ENCODE results near the gene ZBTB17.

DNA sequence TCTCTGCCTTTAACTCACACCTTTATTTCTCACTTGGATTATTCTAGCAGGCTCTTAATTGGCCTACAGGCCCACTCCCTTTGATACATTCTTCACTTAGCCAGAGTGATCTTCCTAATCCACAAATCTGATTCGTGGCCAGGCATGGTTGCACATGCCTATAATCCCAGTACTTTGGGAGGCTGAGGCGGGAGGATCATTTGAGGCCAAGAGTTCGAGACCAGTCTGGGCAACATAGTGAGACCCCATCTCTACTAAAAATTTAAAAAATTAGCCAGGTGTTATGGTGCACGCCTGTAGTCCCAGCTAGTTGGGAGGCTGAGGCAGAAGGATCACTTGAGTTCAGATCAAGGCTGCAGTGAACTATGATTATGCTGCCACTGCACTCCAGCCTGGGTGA lies 2.1 kb downstream of the ZBTB17 start:
- TF ChIP-seq, protein P1, sequence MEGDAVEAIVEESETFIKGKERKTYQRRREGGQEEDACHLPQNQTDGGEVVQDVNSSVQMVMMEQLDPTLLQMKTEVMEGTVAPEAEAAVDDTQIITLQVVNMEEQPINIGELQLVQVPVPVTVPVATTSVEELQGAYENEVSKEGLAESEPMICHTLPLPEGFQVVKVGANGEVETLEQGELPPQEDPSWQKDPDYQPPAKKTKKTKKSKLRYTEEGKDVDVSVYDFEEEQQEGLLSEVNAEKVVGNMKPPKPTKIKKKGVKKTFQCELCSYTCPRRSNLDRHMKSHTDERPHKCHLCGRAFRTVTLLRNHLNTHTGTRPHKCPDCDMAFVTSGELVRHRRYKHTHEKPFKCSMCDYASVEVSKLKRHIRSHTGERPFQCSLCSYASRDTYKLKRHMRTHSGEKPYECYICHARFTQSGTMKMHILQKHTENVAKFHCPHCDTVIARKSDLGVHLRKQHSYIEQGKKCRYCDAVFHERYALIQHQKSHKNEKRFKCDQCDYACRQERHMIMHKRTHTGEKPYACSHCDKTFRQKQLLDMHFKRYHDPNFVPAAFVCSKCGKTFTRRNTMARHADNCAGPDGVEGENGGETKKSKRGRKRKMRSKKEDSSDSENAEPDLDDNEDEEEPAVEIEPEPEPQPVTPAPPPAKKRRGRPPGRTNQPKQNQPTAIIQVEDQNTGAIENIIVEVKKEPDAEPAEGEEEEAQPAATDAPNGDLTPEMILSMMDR (IDR thresholded peaks at IDR 0.05), result no peak
- TF ChIP-seq POLR2A (IDR thresholded peaks at IDR 0.05), result no peak

Measured in heart left ventricle (tissue), 13 donors.